ENCODE data around the gene EOGT. TPM values are rescaled to one million over a fixed set of nuclear protein-coding genes. Genes with fewer than 3 reads are reported as not detected.

EOGT gene
- total RNA-seq, 4 donors from 2014 or later = 11.4 to 38.0 (median 17.8) TPM

- Histone ChIP-seq H3K27me3 (no peaks in the 10 kb centered on the region), H3K9me3 (no peaks in the 10 kb centered on the region), H3K4me1 (no peaks in the 10 kb centered on the region), H3K27ac (no peak overlapping the region), H3K36me3 (peaks cover 0 to 80% (median 0%) of the 10 kb centered on the region in 3 donors), H3K4me3 (no peak overlapping the region)
- DNase-seq = no peak
- TF ChIP-seq CTCF (IDR thresholded peaks at IDR 0.05) (no peak), POLR2A (IDR thresholded peaks at IDR 0.05) (no peak)
Observed at GRCh38 chr3:69032142-69032541, 18.7 kb upstream of the EOGT start.

GRCh38 chr3:69031635-69032034, 18.2 kb upstream of the EOGT start:
- no peaks in the 10 kb centered on the region for H3K9me3 ChIP-seq
- DNase-seq = no peak
- no peak for TF ChIP-seq POLR2A (IDR thresholded peaks at IDR 0.05)
- TF ChIP-seq CTCF (IDR thresholded peaks at IDR 0.05) = no peak
- H3K27ac ChIP-seq = no peak overlapping the region
- H3K27me3 ChIP-seq = no peaks in the 10 kb centered on the region
- peaks cover 0 to 82% (median 0%) of the 10 kb centered on the region in 3 donors for H3K36me3 ChIP-seq
- no peaks in the 10 kb centered on the region for H3K4me1 ChIP-seq
- H3K4me3 ChIP-seq = no peak overlapping the region

GRCh38 chr3:69020857-69021256, 7.4 kb upstream of the EOGT start:
- H3K9me3 ChIP-seq = no peaks in the 10 kb centered on the region
- TF ChIP-seq POLR2A (IDR thresholded peaks at IDR 0.05) (no peak), CTCF (IDR thresholded peaks at IDR 0.05) (no peak)
- peaks cover 0 to 55% (median 0%) of the 10 kb centered on the region in 3 donors for H3K36me3 ChIP-seq
- no peak for DNase-seq
- no peak overlapping the region for H3K27ac ChIP-seq
- H3K4me3 ChIP-seq = no peak overlapping the region
- H3K4me1 ChIP-seq = no peaks in the 10 kb centered on the region
- no peaks in the 10 kb centered on the region for H3K27me3 ChIP-seq

- no peaks in the 10 kb centered on the region for H3K9me3 ChIP-seq
- no peak for DNase-seq
- no peaks in the 10 kb centered on the region for H3K27me3 ChIP-seq
- no peaks in the 10 kb centered on the region for H3K4me1 ChIP-seq
- TF ChIP-seq CTCF (IDR thresholded peaks at IDR 0.05) = no peak
- TF ChIP-seq POLR2A (IDR thresholded peaks at IDR 0.05) = no peak
- H3K36me3 ChIP-seq = peaks cover 0 to 50% (median 0%) of the 10 kb centered on the region in 3 donors
- H3K27ac ChIP-seq = no peak overlapping the region
- H3K4me3 ChIP-seq = no peak overlapping the region
Observed at GRCh38 chr3:69020424-69020823, 6.9 kb upstream of the EOGT start.

- no peaks in the 10 kb centered on the region for H3K27me3 ChIP-seq
- TF ChIP-seq CTCF (IDR thresholded peaks at IDR 0.05) (no peak), POLR2A (IDR thresholded peaks at IDR 0.05) (no peak)
- peaks cover 0 to 11% (median 0%) of the 10 kb centered on the region in 4 donors for H3K4me1 ChIP-seq
Observed at GRCh38 chr3:69016901-69017300, 3.4 kb upstream of the EOGT start.

GRCh38 chr3:69016102-69016501, 2.6 kb upstream of the EOGT start:
- Histone ChIP-seq H3K27me3 (no peaks in the 10 kb centered on the region), H3K4me3 (no peak overlapping the region), H3K27ac (no peak overlapping the region), H3K4me1 (peaks cover 0 to 11% (median 0%) of the 10 kb centered on the region in 4 donors), H3K36me3 (peaks cover 0 to 14% (median 0%) of the 10 kb centered on the region in 3 donors), H3K9me3 (no peaks in the 10 kb centered on the region)
- DNase-seq = no peak
- TF ChIP-seq POLR2A (IDR thresholded peaks at IDR 0.05) (no peak), CTCF (IDR thresholded peaks at IDR 0.05) (no peak)

More at GRCh38 chr3:69016901-69017300, 3.4 kb upstream of the EOGT start:
- Histone ChIP-seq H3K4me3 (no peak overlapping the region), H3K9me3 (no peaks in the 10 kb centered on the region), H3K36me3 (peaks cover 0 to 21% (median 0%) of the 10 kb centered on the region in 3 donors), H3K27ac (no peak overlapping the region)
- no peak for DNase-seq

All from Peyer's patch (tissue), 4 donors.